CD8-positive, alpha-beta memory T cell (primary cell): Measurements from ENCODE around the gene CA5B. TPM values are rescaled to one million over a fixed set of nuclear protein-coding genes. Genes with fewer than 3 reads are reported as not detected.
"Not testable (repeated sequence)": the region's sequence is repeated elsewhere in the genome, so short reads cannot be mapped to it uniquely, and the experiment has no call there.

ENCODE experiments used
- CTCF ChIA-PET: fragments of 350-600 bp; sonication (Branson Sonifier 250); formaldehyde crosslinking; loops from one replicate; lab custom pipeline; 2021; ENCODE audit warnings: antibody characterized with exemption; lab: Charles Lee
- POLR2A ChIA-PET: fragments of 350-600 bp; sonication (Branson Sonifier 250); formaldehyde crosslinking; loops from one replicate; lab custom pipeline; 2021; ENCODE audit warnings: antibody characterized with exemption; lab: Charles Lee
- DNase-seq, 5 donors: peaks; one replicate each; pipeline versions ENCODE4 v3.0.0 to v3.0.0-alpha.2; 2020 to 2022; ENCODE audit warnings: mixed read lengths in 1 of 5
- H3K27ac ChIP-seq: one replicate; pipeline ENCODE4 v1.7.0; 2013; ENCODE audit warnings: low read depth, mild to moderate bottlenecking, low read length, moderate library complexity
- H3K27me3 ChIP-seq: 2 replicates; pipeline ENCODE4 v1.7.0; 2013; ENCODE audit warnings: low read length, mild to moderate bottlenecking; ENCODE audit not compliant: insufficient read depth, poor library complexity, severe bottlenecking
- H3K36me3 ChIP-seq: 2 replicates; pipeline ENCODE4 v1.7.0; 2013; ENCODE audit warnings: mild to moderate bottlenecking, low read length, moderate library complexity; ENCODE audit not compliant: insufficient read depth
- H3K4me1 ChIP-seq: 2 replicates; pipeline ENCODE4 v1.7.0; 2013; ENCODE audit warnings: mild to moderate bottlenecking, low read length, moderate library complexity; ENCODE audit not compliant: insufficient read depth
- H3K4me3 ChIP-seq: 2 replicates; pipeline ENCODE4 v1.7.0; 2013; ENCODE audit warnings: mild to moderate bottlenecking, low read length
- H3K9me3 ChIP-seq: 2 replicates; pipeline ENCODE4 v1.7.0; 2013; ENCODE audit warnings: mild to moderate bottlenecking, low read length
- H3K27ac Mint-ChIP-seq, 8 donors: one replicate each; pipeline ENCODE4 v1.8.0; 2020 to 2021; ENCODE audit warnings: mixed read lengths in 8 of 8, mild to moderate bottlenecking in 6 of 8, inconsistent platforms in 3 of 8, moderate library complexity in 3 of 8
- H3K27me3 Mint-ChIP-seq, 2 donors: one replicate each; pipeline ENCODE4 v1.8.0; 2020 to 2021; ENCODE audit warnings: mixed read lengths in 2 of 2, mild to moderate bottlenecking in 1 of 2, moderate library complexity in 1 of 2
- H3K36me3 Mint-ChIP-seq, 3 donors: one replicate each; pipeline ENCODE4 v1.8.0; 2020 to 2021; ENCODE audit warnings: mixed read lengths in 3 of 3, inconsistent platforms in 1 of 3, mild to moderate bottlenecking in 1 of 3
- H3K4me1 Mint-ChIP-seq, 3 donors: one replicate each; pipeline ENCODE4 v1.8.0; 2020 to 2021; ENCODE audit warnings: mixed read lengths in 3 of 3, inconsistent platforms in 1 of 3, mild to moderate bottlenecking in 1 of 3
- H3K4me3 Mint-ChIP-seq, 7 donors: one replicate each; pipeline ENCODE4 v1.8.0; 2020 to 2021; ENCODE audit warnings: mixed read lengths in 7 of 7, mild to moderate bottlenecking in 6 of 7, moderate library complexity in 4 of 7, inconsistent platforms in 2 of 7
- H3K9me3 Mint-ChIP-seq, 5 donors: one replicate each; pipeline ENCODE4 v1.8.0; 2020 to 2022; ENCODE audit warnings: mixed read lengths in 5 of 5, mild to moderate bottlenecking in 3 of 5, moderate library complexity in 2 of 5, inconsistent platforms in 1 of 5
- polyA plus RNA-seq: library from polyadenylated mRNA; unstranded; fragments of 300-500 nt; fragmentation: Illumina TruSeq; gene quantifications from one replicate; pipeline ENCODE4 v1.2.3, GENCODE V29; 2021
- total RNA-seq, 2 experiments: library from RNA; stranded (reverse); gene quantifications; one replicate each; pipeline ENCODE4 v1.2.3, GENCODE V29; 2021

Gene CA5B
- total and polyA plus RNA-seq, 3 experiments from 2014 or later, result 8.8 to 94.6 (median 9.0) TPM

DNA sequence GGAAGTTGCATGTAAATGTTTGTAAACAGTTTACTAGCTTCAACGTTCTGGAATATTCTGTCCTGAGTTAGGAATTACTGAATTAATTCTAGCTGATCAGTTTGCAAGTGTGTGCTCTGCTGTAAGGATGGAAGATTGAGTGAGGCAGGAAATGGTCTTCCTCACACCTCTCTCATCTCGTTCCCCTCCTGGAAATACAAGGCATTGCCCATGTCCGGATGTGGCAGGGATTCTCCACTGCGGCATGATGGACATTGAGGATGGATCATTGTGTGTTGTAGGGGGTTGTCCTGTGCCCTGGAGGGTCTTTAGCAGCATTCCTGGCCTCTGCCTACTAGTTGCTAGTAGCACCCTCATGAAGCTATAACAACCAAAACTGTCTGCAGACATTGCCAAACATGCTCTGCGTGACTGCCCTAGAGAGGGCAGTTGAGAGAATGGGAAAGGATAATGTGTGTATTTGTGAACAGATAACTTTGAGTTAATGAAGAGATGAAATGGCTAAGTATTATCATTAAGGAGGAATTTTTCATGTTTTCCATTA is 12.6 kb downstream of the CA5B start:
- H3K27ac ChIP-seq, result peak overlapping the region; percentile 99
- H3K4me1 Mint-ChIP-seq, result peaks cover 90 to 96% (median 94%) of the 10 kb centered on the region in 3 donors
- DNase-seq, result peak in 2 of 5 donors; percentile 34 to 50
- H3K27me3 ChIP-seq, result no peaks in the 10 kb centered on the region
- peaks cover 63% of the 10 kb centered on the region for H3K4me1 ChIP-seq
- peaks cover 14 to 38% (median 25%) of the 10 kb centered on the region in 3 donors for H3K36me3 Mint-ChIP-seq
- H3K9me3 Mint-ChIP-seq, result no peaks in the 10 kb centered on the region
- H3K27ac Mint-ChIP-seq, result peak overlapping the region; percentile 92 to 100 (median 97)
- no peaks in the 10 kb centered on the region for H3K9me3 ChIP-seq
- no peaks in the 10 kb centered on the region for H3K36me3 ChIP-seq
- no peaks in the 10 kb centered on the region for H3K27me3 Mint-ChIP-seq
- POLR2A ChIA-PET, result interaction anchor here (1.5 to 4.4 kb wide), 3 partner anchors 12 to 104 kb away, joined by 6 to 62 read pairs (median 7); partner anchors contain the start of genes AP1S2 and CA5B
- CTCF ChIA-PET, result interaction anchor here (1.2 to 6.1 kb wide), 4 partner anchors 9 to 63 kb away, joined by 3 to 31 read pairs (median 3); partner anchors contain the start of gene CA5B
- peak overlapping the region; percentile 19 for H3K4me3 ChIP-seq
- peak overlapping the region; percentile 74 to 89 (median 79) for H3K4me3 Mint-ChIP-seq

DNA sequence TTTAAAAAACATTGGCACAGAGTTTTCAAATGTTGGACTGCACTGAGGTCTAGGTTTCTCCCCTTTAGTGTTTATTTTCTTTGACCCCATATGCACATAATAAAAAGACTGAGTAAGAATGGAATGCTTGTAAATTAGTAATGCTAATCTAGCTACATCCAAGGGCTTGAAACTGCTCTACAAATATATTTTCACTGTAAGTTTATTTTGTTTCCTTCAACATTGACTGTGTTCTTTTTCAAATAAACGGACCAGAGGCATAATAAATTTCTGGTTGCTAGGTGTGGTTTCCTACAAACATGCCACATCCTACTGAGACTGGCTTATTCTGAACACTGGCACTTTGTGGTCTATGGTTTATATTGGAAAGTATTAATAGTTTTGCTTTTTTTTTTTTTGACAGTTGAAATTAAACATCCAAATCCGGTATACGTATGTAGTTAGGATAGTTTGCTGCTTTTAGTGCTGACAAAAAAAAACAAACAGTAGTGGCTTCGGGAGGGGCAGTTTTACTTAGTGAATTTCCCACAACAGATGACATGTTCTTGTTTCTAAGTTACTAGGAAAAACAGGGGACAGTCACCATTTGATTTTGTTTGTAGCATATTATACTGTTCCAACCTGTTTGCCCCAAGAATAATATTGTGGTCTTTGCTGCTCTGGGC is 13.2 kb downstream of the CA5B start:
- Mint-ChIP-seq H3K4me3 (peak overlapping the region; percentile 74 to 89 (median 79)), H3K27me3 (no peaks in the 10 kb centered on the region), H3K36me3 (peaks cover 16 to 36% (median 27%) of the 10 kb centered on the region in 3 donors), H3K27ac (peak overlapping the region; percentile 92 to 100 (median 97)), H3K4me1 (peaks cover 93 to 99% (median 97%) of the 10 kb centered on the region in 3 donors), H3K9me3 (no peaks in the 10 kb centered on the region)
- H3K27ac ChIP-seq, result peak overlapping the region; percentile 99
- H3K4me1 ChIP-seq, result peaks cover 68% of the 10 kb centered on the region
- peak in 3 of 5 donors; percentile 57 to 86 (median 74) for DNase-seq
- no peaks in the 10 kb centered on the region for H3K36me3 ChIP-seq
- POLR2A ChIA-PET, result interaction anchor here (1.5 to 4.4 kb wide), 3 partner anchors 12 to 104 kb away, joined by 6 to 62 read pairs (median 7); partner anchors contain the start of genes AP1S2 and CA5B
- H3K27me3 ChIP-seq, result no peaks in the 10 kb centered on the region
- H3K4me3 ChIP-seq, result peak overlapping the region; percentile 59
- H3K9me3 ChIP-seq, result no peaks in the 10 kb centered on the region
- CTCF ChIA-PET, result interaction anchor here (1.2 to 6.1 kb wide), 3 partner anchors 12 to 63 kb away, joined by 3 to 31 read pairs (median 3); partner anchors contain the start of gene CA5B

DNA sequence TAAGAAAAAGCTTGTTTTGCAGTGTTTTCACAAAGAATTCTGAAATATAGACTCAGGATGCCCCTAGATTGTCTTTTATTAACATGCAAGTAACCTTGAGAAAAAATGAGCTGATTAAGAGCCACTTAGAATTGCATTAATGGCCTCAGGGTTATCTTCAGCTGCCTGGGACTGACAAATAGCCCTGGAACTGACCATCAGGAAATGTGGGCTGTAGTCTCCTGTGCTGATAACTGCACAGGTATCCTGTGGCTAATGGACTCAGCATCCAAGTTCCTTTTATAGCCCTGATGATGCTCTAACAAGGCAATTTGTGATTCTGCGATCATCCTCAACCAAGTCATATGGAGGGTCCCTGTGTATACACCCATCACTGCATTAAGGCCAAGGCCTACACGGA is 17.0 kb downstream of the CA5B start:
- Mint-ChIP-seq H3K36me3 (peaks cover 13 to 21% (median 15%) of the 10 kb centered on the region in 3 donors), H3K9me3 (no peaks in the 10 kb centered on the region), H3K4me1 (peaks cover 82 to 92% (median 86%) of the 10 kb centered on the region in 3 donors), H3K4me3 (peak overlapping the region in 1 of 7 donors; percentile 26), H3K27me3 (no peaks in the 10 kb centered on the region), H3K27ac (peak overlapping the region in 6 of 8 donors; percentile 25 to 97 (median 84))
- Histone ChIP-seq H3K9me3 (no peaks in the 10 kb centered on the region), H3K27ac (no peak overlapping the region), H3K4me3 (no peak overlapping the region), H3K4me1 (peaks cover 69% of the 10 kb centered on the region), H3K27me3 (no peaks in the 10 kb centered on the region), H3K36me3 (no peaks in the 10 kb centered on the region)
- POLR2A ChIA-PET, result no interaction called here
- no peak for DNase-seq
- CTCF ChIA-PET, result no interaction called here

DNA sequence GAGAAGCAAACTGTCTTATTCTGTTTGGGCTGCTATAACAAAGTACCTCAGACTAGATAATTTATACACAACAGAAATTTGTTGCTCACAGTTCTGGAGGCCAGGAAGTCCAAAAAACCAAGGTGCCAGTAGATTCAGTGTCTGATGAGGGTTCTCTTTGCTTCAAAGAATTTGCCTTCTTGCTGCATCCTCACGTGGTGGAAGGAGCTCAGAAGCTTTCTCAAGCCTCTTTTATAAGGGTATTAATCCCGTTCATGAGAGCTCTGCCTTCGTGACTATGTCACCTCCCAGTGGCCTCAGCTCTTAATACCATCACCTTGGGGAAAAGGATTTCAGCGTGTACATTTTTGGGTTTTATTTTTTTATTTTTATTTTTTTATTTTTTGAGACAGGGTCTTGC is 20.1 kb downstream of the CA5B start:
- H3K27me3 Mint-ChIP-seq, result no peaks in the 10 kb centered on the region
- ChIA-PET CTCF (interaction anchor here (0.9 to 3.7 kb wide), 4 partner anchors 9 to 35 kb away, joined by 3 to 25 read pairs (median 7); partner anchors contain the start of genes CA5B and ZRSR2), POLR2A (interaction anchor here (0.6 to 1.0 kb wide), 2 partner anchors 20 to 22 kb away, joined by 4 to 7 read pairs; partner anchors contain the start of gene CA5B)
- H3K27ac Mint-ChIP-seq, result peak overlapping the region; percentile 71 to 95 (median 86)
- Histone ChIP-seq H3K27me3 (no peaks in the 10 kb centered on the region), H3K4me3 (no peak overlapping the region), H3K4me1 (peaks cover 48% of the 10 kb centered on the region), H3K9me3 (no peaks in the 10 kb centered on the region), H3K27ac (no peak overlapping the region), H3K36me3 (no peaks in the 10 kb centered on the region)
- H3K4me3 Mint-ChIP-seq, result peak overlapping the region; percentile 7 to 67 (median 46)
- DNase-seq, result peak in 3 of 5 donors; percentile 48 to 60 (median 49)
- no peaks in the 10 kb centered on the region for H3K9me3 Mint-ChIP-seq
- peaks cover 9 to 20% (median 11%) of the 10 kb centered on the region in 3 donors for H3K36me3 Mint-ChIP-seq
- H3K4me1 Mint-ChIP-seq, result peaks cover 65 to 78% (median 69%) of the 10 kb centered on the region in 3 donors

DNA sequence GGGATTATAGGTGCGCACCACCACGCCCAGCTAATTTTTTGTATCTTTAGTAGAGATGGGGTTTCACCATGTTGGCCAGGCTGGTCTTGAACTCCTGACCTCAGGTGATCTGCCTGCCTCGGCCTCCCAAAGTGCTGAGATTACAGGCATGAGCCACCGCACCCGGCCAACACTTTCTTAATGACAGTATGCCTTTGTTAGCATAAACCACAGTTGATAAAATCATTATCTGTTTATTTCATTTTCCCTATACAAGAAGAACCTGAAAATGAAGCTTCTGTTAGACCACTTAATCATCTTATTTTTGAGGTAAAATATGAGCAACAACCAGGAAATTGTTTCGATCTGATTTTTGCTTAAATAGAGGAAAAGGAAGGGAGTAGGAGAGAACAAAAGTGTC is 21.8 kb downstream of the CA5B start:
- not testable (repeated sequence) for H3K36me3 ChIP-seq, H3K4me3 Mint-ChIP-seq, H3K27ac ChIP-seq, H3K4me3 ChIP-seq, H3K9me3 Mint-ChIP-seq, H3K27me3 ChIP-seq, H3K9me3 ChIP-seq, DNase-seq, H3K27me3 Mint-ChIP-seq
- H3K4me1 ChIP-seq, result peaks cover 33% of the 10 kb centered on the region
- CTCF ChIA-PET, result interaction anchor here (0.7 to 3.7 kb wide), 3 partner anchors 10 to 72 kb away, joined by 3 to 25 read pairs (median 3); partner anchors contain the start of gene CA5B
- H3K4me1 Mint-ChIP-seq, result peaks cover 50 to 72% (median 60%) of the 10 kb centered on the region in 3 donors
- H3K36me3 Mint-ChIP-seq, result peaks cover 4 to 25% (median 9%) of the 10 kb centered on the region in 3 donors
- H3K27ac Mint-ChIP-seq, result peak overlapping the region; percentile 69 to 93 (median 85)
- POLR2A ChIA-PET, result interaction anchor here (0.6 kb wide), 1 partner anchor 21 kb away, joined by 5 read pairs; no protein-coding TSS in a partner anchor

DNA sequence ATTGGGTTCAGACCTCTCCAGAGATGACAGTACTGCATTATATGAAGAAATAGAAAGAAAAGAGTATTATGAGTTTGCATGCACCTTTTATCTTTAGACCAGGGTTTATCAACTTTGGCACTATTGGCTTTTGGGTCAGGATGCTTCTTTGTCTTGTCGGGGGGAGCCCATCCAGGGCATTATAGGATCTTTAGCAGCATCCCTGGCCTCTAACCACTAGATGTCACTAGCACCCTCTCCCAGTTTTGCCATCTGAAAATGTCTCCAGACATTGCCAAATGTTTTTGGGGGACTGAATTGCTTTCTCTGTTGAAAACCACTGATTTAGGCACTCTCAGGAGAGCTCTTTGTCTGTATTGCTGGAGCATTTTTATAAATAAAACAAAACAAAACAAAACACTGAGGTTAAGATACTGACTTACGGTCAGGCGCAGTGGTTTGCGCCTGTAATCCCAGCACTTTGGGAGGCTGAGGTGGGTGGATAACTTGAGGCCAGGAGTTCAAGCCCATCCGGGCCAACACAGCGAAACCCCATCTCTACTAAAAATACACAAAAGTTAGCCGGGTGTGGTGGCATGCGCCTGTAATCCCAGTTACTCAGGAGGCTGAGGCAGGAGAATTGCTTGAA is 23.6 kb downstream of the CA5B start:
- H3K4me3 ChIP-seq, result no peak overlapping the region
- CTCF ChIA-PET, result interaction anchor here (0.8 to 1.2 kb wide), 2 partner anchors 9 to 24 kb away, joined by 3 read pairs; partner anchors contain the start of gene CA5B
- no peak overlapping the region for H3K27ac ChIP-seq
- POLR2A ChIA-PET, result no interaction called here
- no peak overlapping the region for H3K4me3 Mint-ChIP-seq
- peak overlapping the region; percentile 29 to 87 (median 72) for H3K27ac Mint-ChIP-seq
- H3K27me3 ChIP-seq, result no peaks in the 10 kb centered on the region
- no peaks in the 10 kb centered on the region for H3K36me3 ChIP-seq
- peaks cover 21% of the 10 kb centered on the region for H3K4me1 ChIP-seq
- no peaks in the 10 kb centered on the region for H3K27me3 Mint-ChIP-seq
- DNase-seq, result peak in 2 of 5 donors; percentile 42 to 46
- no peaks in the 10 kb centered on the region for H3K9me3 ChIP-seq
- H3K9me3 Mint-ChIP-seq, result no peaks in the 10 kb centered on the region
- peaks cover 0 to 27% (median 8%) of the 10 kb centered on the region in 3 donors for H3K36me3 Mint-ChIP-seq
- H3K4me1 Mint-ChIP-seq, result peaks cover 40 to 63% (median 49%) of the 10 kb centered on the region in 3 donors

DNA sequence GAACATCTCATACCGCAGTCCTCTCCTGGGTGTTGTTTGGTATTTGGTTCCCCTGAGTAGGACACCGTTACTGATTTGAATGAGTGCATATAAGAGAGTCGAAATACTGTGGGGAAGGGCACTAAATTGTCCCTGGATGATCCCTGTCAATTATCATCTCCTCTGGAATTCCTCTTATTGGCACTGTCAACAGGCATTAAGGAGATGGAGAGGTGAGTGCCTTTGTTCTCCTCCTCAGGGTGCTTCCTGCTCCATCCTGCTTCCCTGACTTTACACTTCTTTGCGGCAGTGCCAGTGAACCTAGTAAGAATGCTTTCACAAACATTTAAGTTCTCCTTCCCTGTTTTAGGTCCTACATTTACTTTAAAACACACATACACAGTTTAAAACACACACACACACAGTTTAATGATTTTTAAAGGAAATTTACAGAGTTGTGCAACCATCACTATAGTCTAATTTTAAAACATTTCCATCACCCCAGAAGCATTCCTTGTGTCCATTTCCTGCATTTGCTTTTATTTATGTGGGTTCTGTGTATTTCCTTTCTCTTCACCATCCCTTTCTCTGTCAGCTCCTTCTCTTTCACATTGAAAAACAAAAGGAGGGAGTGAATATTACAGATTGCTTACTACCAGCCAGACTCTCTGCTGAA is 31.4 kb downstream of the CA5B start:
- Histone ChIP-seq H3K9me3 (no peaks in the 10 kb centered on the region), H3K4me1 (no peaks in the 10 kb centered on the region), H3K36me3 (no peaks in the 10 kb centered on the region), H3K27ac (no peak overlapping the region), H3K27me3 (no peaks in the 10 kb centered on the region), H3K4me3 (no peak overlapping the region)
- H3K4me3 Mint-ChIP-seq, result no peak overlapping the region
- no peak for DNase-seq
- peak overlapping the region in 4 of 8 donors; percentile 32 to 78 (median 48) for H3K27ac Mint-ChIP-seq
- ChIA-PET CTCF (interaction anchor here (1.6 kb wide), 1 partner anchor 31 kb away, joined by 5 read pairs; the partner anchor contains the start of gene CA5B), POLR2A (no interaction called here)
- H3K36me3 Mint-ChIP-seq, result peaks cover 12 to 46% (median 24%) of the 10 kb centered on the region in 3 donors
- H3K9me3 Mint-ChIP-seq, result no peaks in the 10 kb centered on the region
- H3K27me3 Mint-ChIP-seq, result no peaks in the 10 kb centered on the region
- H3K4me1 Mint-ChIP-seq, result peaks cover 23 to 46% (median 29%) of the 10 kb centered on the region in 3 donors
